Kidney epithelial cell (primary cell): Measurements from ENCODE around the gene STRAP. TPM values are rescaled to one million over a fixed set of nuclear protein-coding genes. Genes with fewer than 3 reads are reported as not detected.

ENCODE experiments used
- DNase-seq: peaks from one replicate; pipeline ENCODE4 v3.0.0-alpha.2; 2010; ENCODE audit warnings: low read depth
- H3K27me3 ChIP-seq: 2 replicates; pipeline ENCODE4 v1.6.0; 2011; ENCODE audit warnings: low read length; ENCODE audit not compliant: control insufficient read depth, insufficient read depth
- H3K36me3 ChIP-seq: 2 replicates; pipeline ENCODE4 v1.5.1; 2011; ENCODE audit warnings: low read length; ENCODE audit not compliant: control insufficient read depth, insufficient read depth
- H3K4me3 ChIP-seq: 2 replicates; pipeline ENCODE4 v1.5.1; 2011; ENCODE audit warnings: low read depth, mild to moderate bottlenecking, control low read depth, low read length
- total RNA-seq: library from RNA; depleted of rRNA; stranded (reverse); fragments of >200 nt; gene quantifications from 2 replicates; pipeline ENCODE4 v1.2.3, GENCODE V29; 2015
- TF ChIP-seq, protein P1 (sequence below): IDR thresholded peaks from 2 replicates; pipeline ENCODE4 v1.5.1; 2011; ENCODE audit warnings: mild to moderate bottlenecking, moderate library complexity, low read length, control low read depth, inconsistent platforms; ENCODE audit not compliant: insufficient read depth, poor library complexity, severe bottlenecking

Gene STRAP
- total RNA-seq, 1 donor from 2014 or later = 188 TPM

DNA sequence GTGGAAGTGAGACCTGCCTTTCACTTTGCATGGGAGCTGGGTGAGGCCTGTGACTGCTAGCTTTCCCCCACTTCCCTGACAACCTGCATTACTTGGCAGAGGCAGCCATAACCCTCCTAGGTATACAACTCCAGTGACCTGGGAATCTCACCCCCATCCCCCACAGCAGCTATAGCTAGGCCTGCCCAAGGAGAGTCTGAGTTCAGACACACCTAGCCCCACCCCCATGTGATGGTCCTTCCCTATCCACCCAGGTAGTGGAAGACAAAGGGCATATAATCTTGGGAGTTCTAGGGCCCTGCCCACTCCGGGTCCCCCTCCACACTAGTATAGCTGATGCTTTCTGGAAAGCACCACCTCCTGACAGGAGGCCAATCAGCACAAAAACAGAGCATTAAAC lies 6.3 kb upstream of the STRAP start:
- no peaks in the 10 kb centered on the region for H3K27me3 ChIP-seq
- H3K4me3 ChIP-seq = no peak overlapping the region
- TF ChIP-seq, protein P1, sequence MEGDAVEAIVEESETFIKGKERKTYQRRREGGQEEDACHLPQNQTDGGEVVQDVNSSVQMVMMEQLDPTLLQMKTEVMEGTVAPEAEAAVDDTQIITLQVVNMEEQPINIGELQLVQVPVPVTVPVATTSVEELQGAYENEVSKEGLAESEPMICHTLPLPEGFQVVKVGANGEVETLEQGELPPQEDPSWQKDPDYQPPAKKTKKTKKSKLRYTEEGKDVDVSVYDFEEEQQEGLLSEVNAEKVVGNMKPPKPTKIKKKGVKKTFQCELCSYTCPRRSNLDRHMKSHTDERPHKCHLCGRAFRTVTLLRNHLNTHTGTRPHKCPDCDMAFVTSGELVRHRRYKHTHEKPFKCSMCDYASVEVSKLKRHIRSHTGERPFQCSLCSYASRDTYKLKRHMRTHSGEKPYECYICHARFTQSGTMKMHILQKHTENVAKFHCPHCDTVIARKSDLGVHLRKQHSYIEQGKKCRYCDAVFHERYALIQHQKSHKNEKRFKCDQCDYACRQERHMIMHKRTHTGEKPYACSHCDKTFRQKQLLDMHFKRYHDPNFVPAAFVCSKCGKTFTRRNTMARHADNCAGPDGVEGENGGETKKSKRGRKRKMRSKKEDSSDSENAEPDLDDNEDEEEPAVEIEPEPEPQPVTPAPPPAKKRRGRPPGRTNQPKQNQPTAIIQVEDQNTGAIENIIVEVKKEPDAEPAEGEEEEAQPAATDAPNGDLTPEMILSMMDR = no peak
- no peaks in the 10 kb centered on the region for H3K36me3 ChIP-seq
- no peak for DNase-seq

DNA sequence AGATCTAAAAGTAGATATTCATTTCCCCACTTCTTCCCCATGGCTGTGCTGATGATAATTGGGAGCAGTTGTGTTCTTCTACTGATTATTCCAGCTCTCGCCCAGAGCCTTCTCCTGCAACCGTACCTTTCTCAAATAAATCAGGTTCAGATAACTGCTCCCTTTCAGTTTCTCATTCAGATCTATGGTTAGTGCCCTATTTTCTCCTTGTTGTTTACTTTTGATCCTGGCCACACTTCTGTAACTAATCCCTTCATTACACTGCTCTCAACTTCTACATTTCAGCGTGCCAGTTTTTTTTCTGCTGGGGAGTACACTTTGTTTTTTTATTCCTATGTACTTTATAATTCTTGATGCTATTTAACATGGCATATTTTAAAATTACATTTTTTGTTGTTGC lies 2.8 kb upstream of the STRAP start:
- Histone ChIP-seq H3K27me3 (no peaks in the 10 kb centered on the region), H3K36me3 (no peaks in the 10 kb centered on the region), H3K4me3 (no peak overlapping the region)
- TF ChIP-seq, protein P1 = no peak
- no peak for DNase-seq

GRCh38 chr12:15880721-15881120 lies 1.5 kb upstream of the STRAP start:
- no peak for DNase-seq
- Histone ChIP-seq H3K4me3 (no peak overlapping the region), H3K36me3 (no peaks in the 10 kb centered on the region), H3K27me3 (no peaks in the 10 kb centered on the region)
- TF ChIP-seq, protein P1 = no peak

GRCh38 chr12:15883536-15883935 lies 1.3 kb downstream of the STRAP start:
- Histone ChIP-seq H3K36me3 (no peaks in the 10 kb centered on the region), H3K27me3 (no peaks in the 10 kb centered on the region), H3K4me3 (peak overlapping the region; percentile 89)
- TF ChIP-seq, protein P1 = no peak
- no peak for DNase-seq

DNA sequence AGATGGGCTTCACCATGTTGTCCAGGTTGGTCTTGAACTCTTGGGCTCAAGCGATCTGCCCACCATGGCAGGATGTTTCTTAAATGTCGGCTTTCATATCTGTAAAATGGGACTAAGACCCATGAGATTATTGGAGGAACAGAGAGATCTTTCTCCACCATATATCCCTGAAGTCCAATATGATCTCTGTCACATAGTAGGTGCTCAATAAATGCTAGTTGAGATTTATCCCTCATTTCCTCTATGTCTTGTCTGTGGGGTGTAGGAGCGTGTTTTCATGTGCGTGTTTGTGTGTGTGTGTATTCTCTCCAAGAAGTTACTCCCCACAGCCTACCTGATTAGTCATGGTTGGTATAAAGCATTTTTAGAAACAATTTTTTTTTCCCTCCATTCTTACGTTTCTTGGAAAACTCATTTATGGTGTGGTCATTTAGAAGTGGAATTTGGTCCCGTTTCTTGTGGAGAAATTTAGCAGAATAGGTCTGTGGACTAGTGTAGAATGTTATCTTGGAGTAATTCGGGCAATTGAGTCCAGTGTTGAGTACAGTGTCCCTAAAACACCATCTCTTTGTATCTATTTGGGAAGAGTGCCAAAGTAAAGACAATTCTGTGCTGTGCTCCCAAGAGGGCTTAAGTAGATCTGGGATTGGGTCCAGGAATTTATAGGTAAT lies 4.3 kb downstream of the STRAP start:
- DNase-seq = no peak

More for the DNA sequence above, 4.3 kb downstream of the STRAP start:
- Histone ChIP-seq H3K36me3 (no peaks in the 10 kb centered on the region), H3K4me3 (no peak overlapping the region), H3K27me3 (no peaks in the 10 kb centered on the region)
- TF ChIP-seq, protein P1 = no peak
